Stimulated activated CD4-positive, alpha-beta T cell treated with anti-CD3 and anti-CD28 coated beads, Interleukin-1b, Interleukin-23, amount 100 ng/mL, for 4 hours (primary cell): Measurements from ENCODE around the gene PPME1.

ENCODE experiments used
- DNase-seq, 2 donors: peaks; one replicate each; pipeline ENCODE4 v3.0.0-alpha.2; 2020; ENCODE audit warnings: low read depth in 2 of 2

PPME1 gene

GRCh38 chr11:74159642-74160041 is 11.4 kb upstream of the PPME1 start:
- DNase-seq, result no peak

- DNase-seq, result no peak
Observed at GRCh38 chr11:74162681-74163467, 8.2 kb upstream of the PPME1 start.

DNA sequence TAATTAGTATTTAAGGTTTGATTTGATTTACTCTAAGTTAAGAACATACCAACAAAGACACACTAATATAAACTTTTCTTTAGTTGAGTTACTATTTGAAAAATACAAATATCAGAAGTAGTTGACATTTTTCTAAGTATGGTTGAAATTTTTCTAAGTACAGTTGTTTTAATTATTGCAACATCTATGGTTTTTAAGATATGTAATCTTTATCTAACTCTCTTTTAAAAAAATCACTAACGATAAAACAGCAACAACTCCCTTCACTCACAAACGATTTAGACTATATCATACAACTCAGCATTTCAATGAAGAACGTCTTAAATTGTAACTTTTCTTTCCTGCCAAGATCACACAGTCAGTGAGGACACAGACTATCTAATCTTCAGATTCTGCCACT is 2.3 kb upstream of the PPME1 start:
- no peak for DNase-seq

DNA sequence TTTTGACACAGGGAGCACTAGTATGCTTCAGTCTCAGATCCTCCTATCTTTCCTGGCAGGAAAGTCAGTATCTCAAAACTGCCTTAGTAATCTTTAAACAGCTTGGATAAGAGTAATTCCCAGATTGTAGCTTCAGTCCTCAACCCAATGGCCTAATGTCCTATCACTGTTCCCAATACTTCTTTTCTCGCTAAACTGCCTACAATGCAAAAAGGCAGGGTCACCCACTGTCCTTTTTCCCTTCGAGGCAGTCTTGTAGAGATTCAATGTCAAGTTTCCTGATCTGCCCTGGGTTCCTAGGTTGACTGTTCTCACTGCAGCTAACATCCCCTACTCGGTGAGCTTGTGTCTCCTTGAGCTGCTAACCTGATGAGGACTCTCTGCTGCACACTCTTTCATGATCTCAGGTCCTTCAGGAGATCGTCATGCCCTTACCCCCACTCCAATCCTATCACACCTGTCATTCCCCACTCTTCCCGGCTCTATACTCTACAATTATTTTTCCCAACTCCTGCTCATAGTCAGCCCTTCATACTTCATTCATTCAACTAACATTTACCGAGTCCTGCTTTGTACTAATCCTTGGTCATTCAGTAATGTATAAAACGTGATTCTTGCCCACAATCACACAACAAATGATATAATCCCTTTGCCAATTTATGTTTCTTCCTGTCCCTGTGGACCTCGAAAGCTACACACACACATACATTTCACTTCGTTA is 1.2 kb upstream of the PPME1 start:
- no peak for DNase-seq

GRCh38 chr11:74171630-74171968 is 510 bp downstream of the PPME1 start:
- DNase-seq, result no peak

DNA sequence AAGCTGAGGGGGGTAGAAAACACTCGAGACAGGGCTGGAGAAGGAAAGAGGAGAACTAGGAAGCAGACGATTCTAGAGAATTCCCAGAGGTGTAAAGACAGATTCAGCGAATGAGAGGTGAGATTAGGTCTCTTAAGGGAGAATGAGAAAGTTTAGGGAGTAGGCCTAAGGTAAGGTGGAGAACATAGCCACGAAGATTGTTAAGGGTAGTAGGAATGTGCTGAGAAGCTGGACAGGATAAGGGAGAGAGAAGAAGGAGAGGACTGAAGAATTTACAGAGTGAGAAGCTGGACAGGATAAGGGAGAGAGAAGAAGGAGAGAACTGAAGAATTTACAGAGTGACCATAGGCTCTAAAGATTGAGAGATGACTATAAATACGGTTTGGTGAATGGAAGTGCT is 908 bp downstream of the PPME1 start:
- DNase-seq, result no peak

DNA sequence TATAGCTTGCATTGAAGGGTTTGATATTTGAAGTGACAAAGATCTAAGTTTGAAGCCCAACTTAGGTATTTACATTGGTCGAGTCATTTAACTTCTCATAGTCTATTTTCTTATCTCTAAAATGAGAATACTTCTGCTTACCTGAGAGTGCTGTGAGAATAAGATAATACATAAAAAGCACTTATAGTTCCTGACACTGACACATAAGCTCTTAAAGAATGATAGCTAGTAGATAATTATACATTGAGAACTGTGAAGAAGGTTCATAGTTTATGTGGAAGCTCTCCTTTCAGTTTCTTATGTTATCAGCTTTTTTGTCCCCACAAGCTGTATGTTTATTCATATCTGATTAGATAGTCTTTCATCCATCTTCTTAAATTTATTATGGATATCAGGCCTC is 4.8 kb downstream of the PPME1 start:
- DNase-seq, result no peak

DNA sequence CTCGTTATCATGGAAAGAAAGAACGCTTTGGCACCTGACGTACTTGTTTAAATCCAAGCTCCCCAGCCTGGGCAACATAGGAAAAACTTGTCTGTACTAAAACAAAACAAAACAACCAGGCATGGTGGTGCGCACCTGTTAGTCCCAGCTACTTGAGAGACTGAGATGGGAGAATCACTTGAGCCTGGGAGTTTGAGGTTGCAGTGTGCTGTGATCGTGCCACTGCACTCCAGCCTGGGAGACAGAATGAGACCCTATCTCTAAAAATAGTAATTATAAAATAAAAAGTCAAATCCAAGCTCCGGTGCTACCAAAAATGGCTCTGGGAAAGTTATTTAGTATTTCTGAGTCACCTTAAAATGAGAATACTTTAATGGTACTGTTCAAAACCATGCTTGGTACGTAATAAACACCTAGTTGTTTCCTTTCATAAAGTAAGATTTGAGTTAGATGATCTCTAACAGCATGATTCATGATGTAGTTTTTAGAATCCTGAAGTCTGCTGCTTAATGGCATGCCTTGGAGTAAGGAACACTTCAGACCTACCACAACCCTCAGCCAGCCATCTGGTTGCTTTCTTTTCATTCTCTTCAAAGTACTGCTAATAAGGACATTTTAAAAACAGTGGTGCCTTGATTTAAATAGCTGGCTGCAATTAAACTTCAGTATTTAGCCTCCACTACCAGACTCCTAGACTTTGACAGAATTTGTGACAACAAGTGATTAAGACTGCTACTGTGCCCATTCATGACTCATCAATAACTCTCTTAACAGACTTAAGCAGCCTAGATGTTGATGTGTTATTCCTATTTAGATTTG is 8.4 kb downstream of the PPME1 start:
- DNase-seq, result no peak

GRCh38 chr11:74182635-74183034 is 11.5 kb downstream of the PPME1 start:
- DNase-seq, result no peak

GRCh38 chr11:74185285-74185684 is 14.2 kb downstream of the PPME1 start:
- no peak for DNase-seq

GRCh38 chr11:74185695-74186094 is 14.6 kb downstream of the PPME1 start:
- no peak for DNase-seq

DNA sequence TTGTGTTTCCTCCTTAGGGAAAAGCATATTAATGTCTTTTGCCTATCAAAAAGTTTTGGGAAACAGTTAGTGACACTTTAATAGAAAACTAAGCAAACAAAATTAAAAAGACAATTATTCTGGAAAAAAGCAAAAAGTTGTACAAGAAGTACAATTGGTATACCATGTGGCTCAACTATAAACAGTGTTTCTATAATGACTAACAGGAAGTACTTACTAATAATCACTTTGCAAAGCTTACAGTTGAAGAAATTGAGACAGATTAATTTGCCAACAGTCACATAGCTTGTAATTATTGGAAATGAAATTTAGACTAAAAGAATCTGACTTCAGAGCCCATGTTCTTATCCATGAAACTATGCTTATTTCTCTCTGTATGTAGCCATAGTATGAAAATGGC is 24.7 kb downstream of the PPME1 start:
- DNase-seq, result no peak

DNA sequence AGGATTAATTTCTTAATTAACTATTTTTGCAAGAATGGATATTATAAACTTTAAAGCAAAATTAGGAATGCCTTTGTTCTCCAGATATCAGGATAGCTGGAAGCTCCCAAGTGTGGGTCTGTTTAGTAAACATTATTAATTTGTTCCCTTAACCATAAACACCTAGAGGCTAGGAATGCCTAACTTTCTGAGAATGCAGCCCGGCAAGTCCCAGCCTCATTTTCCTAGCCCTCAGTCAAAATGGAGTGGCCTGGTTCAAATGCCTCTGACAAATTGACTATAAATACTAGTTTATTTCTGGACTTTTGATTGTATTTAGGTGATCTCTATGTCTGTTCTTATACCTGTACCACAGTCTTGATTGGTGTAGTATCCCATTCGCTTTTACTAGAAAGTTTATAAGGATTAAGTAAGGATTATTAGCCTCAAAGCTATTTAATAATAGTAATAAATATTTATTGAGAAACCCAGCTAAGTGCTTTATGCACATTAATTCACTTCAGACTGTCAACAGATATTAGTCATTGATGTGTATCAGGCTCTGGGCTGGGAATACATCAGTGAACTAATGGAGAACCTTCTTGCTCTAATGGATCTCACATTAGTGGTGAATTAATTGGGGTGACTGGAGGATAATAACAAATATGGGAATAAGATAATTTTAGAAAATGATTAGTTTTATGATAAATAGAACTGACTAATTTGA is 25.8 kb downstream of the PPME1 start:
- no peak for DNase-seq

DNA sequence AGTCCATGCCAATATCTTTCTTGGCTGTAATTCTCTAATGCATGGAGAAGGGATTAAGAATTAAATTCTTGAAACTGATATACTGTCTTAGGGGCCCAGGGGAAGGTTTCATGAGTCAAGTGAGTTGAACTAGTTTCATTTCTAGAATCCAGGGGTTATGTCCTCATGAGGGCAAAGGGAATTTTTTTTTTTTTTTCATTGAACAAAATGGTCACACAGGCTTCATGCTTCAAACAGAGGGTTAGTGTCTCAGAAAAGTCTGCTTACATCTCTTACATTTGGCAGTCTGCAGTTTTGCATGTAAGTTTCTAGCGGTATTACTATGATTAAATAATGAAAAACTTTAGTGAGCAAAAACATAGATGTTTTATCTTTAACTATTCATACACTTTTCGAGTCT is 32.9 kb downstream of the PPME1 start:
- no peak for DNase-seq

- DNase-seq, result no peak
Observed at GRCh38 chr11:74204701-74205100, 33.6 kb downstream of the PPME1 start.

DNA sequence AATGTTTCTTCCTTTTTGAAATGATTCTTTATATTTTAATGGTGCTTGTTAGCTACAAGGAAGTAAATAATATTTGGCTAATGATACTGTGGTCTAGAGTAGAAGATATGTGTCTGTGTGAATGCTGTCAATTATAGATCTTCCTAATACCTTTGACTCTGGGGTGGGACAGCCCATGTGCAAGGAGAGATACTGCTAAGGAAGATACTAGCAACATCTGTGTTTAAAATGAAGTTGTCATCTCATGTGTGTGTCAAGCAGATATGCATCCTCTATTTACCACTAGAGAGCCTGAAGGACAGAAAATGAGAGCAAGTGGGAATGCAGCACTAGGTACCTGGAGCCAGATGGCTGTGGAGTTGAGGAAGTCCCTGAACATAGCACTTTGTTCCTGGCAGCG is 34.1 kb downstream of the PPME1 start:
- DNase-seq, result no peak

GRCh38 chr11:74206746-74207145 is 35.7 kb downstream of the PPME1 start:
- DNase-seq, result no peak

DNA sequence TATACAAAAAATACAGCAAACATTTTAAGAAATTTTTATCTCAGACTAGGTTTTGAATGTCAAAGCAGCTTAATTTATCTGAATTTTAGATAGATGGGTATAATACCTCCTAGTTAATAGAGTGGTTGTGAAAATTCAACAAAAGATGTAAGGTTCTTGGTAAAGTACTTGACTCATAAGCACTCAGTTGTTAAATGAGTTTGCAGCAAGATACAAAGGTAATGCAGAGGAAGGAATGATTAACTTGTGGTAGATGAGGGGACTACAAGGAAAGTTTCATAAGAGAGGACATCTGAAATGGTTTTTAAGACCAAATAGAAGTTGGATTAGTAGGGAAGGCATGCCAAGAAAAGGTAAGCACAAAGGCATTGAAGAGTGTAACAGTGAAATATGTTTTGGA is 37.4 kb downstream of the PPME1 start:
- DNase-seq, result no peak

- no peak for DNase-seq
Observed at GRCh38 chr11:74212533-74212932, 41.4 kb downstream of the PPME1 start.

- no peak for DNase-seq
Observed at GRCh38 chr11:74220376-74220775, 49.3 kb downstream of the PPME1 start.

GRCh38 chr11:74221816-74222215 is 50.7 kb downstream of the PPME1 start:
- DNase-seq, result no peak

- DNase-seq, result no peak
Observed at GRCh38 chr11:74225565-74225964, 54.5 kb downstream of the PPME1 start.
